C4-2B (cell line): Measurements from ENCODE around the gene MBTPS1.

Experiments
- H3K27ac ChIP-seq: fragments of 450-650 bp; 2 replicates; pipeline ENCODE4 v1.5.1; 2017
- CTCF ChIP-seq: fragments of 450-650 bp; conservative IDR thresholded peaks from 2 replicates; pipeline ENCODE4 v1.5.1; 2017; ENCODE audit warnings: mild to moderate bottlenecking
- ZFX ChIP-seq: fragments of 450-650 bp; IDR thresholded peaks from 2 replicates; pipeline ENCODE4 v1.6.1; 2017

The MBTPS1 gene

GRCh38 chr16:84116720-84117493, at the start of gene MBTPS1:
Gene MBTPS1, minus strand, starts transcription at chr16:84116942. Its CDS starts 15,159 bp downstream, at chr16:84101783.
- peak within 1 kb of the TSS; percentile 93 for H3K27ac ChIP-seq
- TF ChIP-seq ZFX (peak; percentile 65), CTCF (peak; percentile 19; the same call in 1 of the 2 replicates)

- TF ChIP-seq ZFX (no peak), CTCF (no peak)
- no peak overlapping the region for H3K27ac ChIP-seq
These were observed 49.0 kb upstream of the MBTPS1 start for GRCh38 chr16:84165746-84166145.

GRCh38 chr16:84161801-84162200, 45.1 kb upstream of the MBTPS1 start:
- H3K27ac ChIP-seq: no peak overlapping the region
- TF ChIP-seq CTCF (no peak), ZFX (no peak)

- TF ChIP-seq ZFX (no peak), CTCF (no peak)
- H3K27ac ChIP-seq: no peak overlapping the region
These were observed 44.3 kb upstream of the MBTPS1 start for GRCh38 chr16:84161037-84161436.

GRCh38 chr16:84159800-84160199, 43.1 kb upstream of the MBTPS1 start:
- H3K27ac ChIP-seq: no peak overlapping the region
- TF ChIP-seq ZFX (no peak), CTCF (no peak)

- no peak overlapping the region for H3K27ac ChIP-seq
- TF ChIP-seq ZFX (no peak), CTCF (no peak)
These were observed 42.3 kb upstream of the MBTPS1 start for GRCh38 chr16:84159007-84159406.

GRCh38 chr16:84156342-84156784, 39.6 kb upstream of the MBTPS1 start:
- no peak overlapping the region for H3K27ac ChIP-seq
- TF ChIP-seq CTCF (no peak; the same call in 1 of the 2 replicates), ZFX (no peak)
